Calu3 (cell line): Measurements from ENCODE around the gene PDK3. TPM values are rescaled to one million over a fixed set of nuclear protein-coding genes. Genes with fewer than 3 reads are reported as not detected.

ENCODE experiments used
- BruUV-seq: library from RNA; stranded (reverse); fragments of 400-500 nt; replicated peaks from 2 replicates; lab custom pipeline; 2021; lab: Mats Ljungman, UMichigan
- CTCF ChIA-PET: fragments of 300-600 bp; sonication (Branson Sonifier 250); formaldehyde crosslinking; loops from one replicate; lab custom pipeline; 2022; ENCODE audit warnings: antibody characterized with exemption; lab: Charles Lee
- DNase-seq: peaks from one replicate; pipeline ENCODE4 v3.0.0; 2022
- H3K27ac Mint-ChIP-seq: one replicate; pipeline ENCODE4 v1.8.0; 2022; ENCODE audit warnings: mixed read lengths; ENCODE audit not compliant: unreplicated experiment
- H3K27me3 Mint-ChIP-seq: one replicate; pipeline ENCODE4 v1.8.0; 2022; ENCODE audit warnings: mixed read lengths; ENCODE audit not compliant: unreplicated experiment
- H3K36me3 Mint-ChIP-seq: one replicate; pipeline ENCODE4 v1.8.0; 2022; ENCODE audit warnings: mild to moderate bottlenecking, moderate library complexity, mixed read lengths; ENCODE audit not compliant: insufficient read depth, unreplicated experiment
- H3K4me1 Mint-ChIP-seq: one replicate; pipeline ENCODE4 v1.8.0; 2022; ENCODE audit warnings: mild to moderate bottlenecking, low read depth, mixed read lengths; ENCODE audit not compliant: unreplicated experiment
- H3K4me3 Mint-ChIP-seq: one replicate; pipeline ENCODE4 v1.8.0; 2022; ENCODE audit warnings: mild to moderate bottlenecking, low read depth, moderate library complexity, mixed read lengths; ENCODE audit not compliant: unreplicated experiment
- H3K9me3 Mint-ChIP-seq: one replicate; pipeline ENCODE4 v1.8.0; 2022; ENCODE audit warnings: low read depth, mixed read lengths; ENCODE audit not compliant: unreplicated experiment
- CTCF ChIP-seq: fragments of 200-600 bp; IDR thresholded peaks from one replicate; pipeline ENCODE4 v1.8.0; 2022; ENCODE audit warnings: antibody characterized with exemption; ENCODE audit not compliant: unreplicated experiment
- intact Hi-C: fragments of 100-400 bp; cut with micrococcal nuclease; formaldehyde crosslinking; loops from one replicate; pipeline ENCODE4 v1.10.0; 2022; ENCODE audit not compliant: unreplicated experiment
- total RNA-seq: library from RNA; stranded (reverse); gene quantifications from 2 replicates; pipeline ENCODE4 v1.2.3, GENCODE V29; 2022

PDK3 gene
- total RNA-seq, 1 experiment from 2014 or later, result 13.7 TPM

DNA sequence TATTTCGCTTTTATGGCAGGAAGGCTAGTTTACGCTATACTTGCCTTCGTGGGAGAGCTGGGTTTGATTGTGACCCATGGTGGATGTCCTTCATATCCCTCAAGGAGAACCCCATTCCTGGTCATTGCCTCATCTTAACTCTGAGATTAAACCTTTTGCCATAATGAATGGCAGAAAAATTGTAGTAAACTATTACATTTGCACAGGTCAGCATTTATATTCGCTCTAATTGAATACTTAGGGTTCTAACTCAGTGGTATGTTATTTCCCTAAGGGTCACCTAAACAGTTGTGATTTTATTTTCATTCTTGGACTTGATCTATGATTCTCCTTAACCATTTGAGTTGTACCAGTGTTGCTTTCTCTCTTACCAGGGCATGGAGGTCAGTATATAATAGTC is 13.4 kb downstream of the PDK3 start:
- H3K4me1 Mint-ChIP-seq, result no peaks in the 10 kb centered on the region
- CTCF ChIA-PET, result no interaction called here
- no peak for TF ChIP-seq CTCF
- intact Hi-C loops, result no loop called here
- BruUV-seq, result no TSS peak
- H3K4me3 Mint-ChIP-seq, result no peak overlapping the region
- peak overlapping the region; percentile 34 for H3K27ac Mint-ChIP-seq
- peaks cover 2% of the 10 kb centered on the region for H3K9me3 Mint-ChIP-seq
- H3K36me3 Mint-ChIP-seq, result no peaks in the 10 kb centered on the region
- DNase-seq, result no peak
- no peaks in the 10 kb centered on the region for H3K27me3 Mint-ChIP-seq

GRCh38 chrX:24479924-24480323 is 14.8 kb downstream of the PDK3 start:
- DNase-seq, result peak; percentile 47

GRCh38 chrX:24480400-24480865 is 15.3 kb downstream of the PDK3 start:
- CTCF ChIA-PET, result no interaction called here
- H3K36me3 Mint-ChIP-seq, result no peaks in the 10 kb centered on the region
- TF ChIP-seq CTCF, result no peak
- peaks cover 2% of the 10 kb centered on the region for H3K4me1 Mint-ChIP-seq
- no TSS peak for BruUV-seq
- H3K9me3 Mint-ChIP-seq, result peaks cover 2% of the 10 kb centered on the region
- H3K27me3 Mint-ChIP-seq, result no peaks in the 10 kb centered on the region
- H3K27ac Mint-ChIP-seq, result peak overlapping the region; percentile 64
- H3K4me3 Mint-ChIP-seq, result peak overlapping the region; percentile 66
- intact Hi-C loops, result no loop called here
- DNase-seq, result no peak

More at GRCh38 chrX:24479924-24480323, 14.8 kb downstream of the PDK3 start:
- Mint-ChIP-seq H3K4me3 (peak overlapping the region; percentile 66), H3K27me3 (no peaks in the 10 kb centered on the region), H3K27ac (peak overlapping the region; percentile 64), H3K36me3 (no peaks in the 10 kb centered on the region), H3K9me3 (peaks cover 2% of the 10 kb centered on the region), H3K4me1 (no peaks in the 10 kb centered on the region)
- intact Hi-C loops, result no loop called here
- BruUV-seq, result no TSS peak
- no peak for TF ChIP-seq CTCF
- CTCF ChIA-PET, result interaction anchor here (0.7 kb wide), 1 partner anchor 14 kb away, joined by 3 read pairs; no protein-coding TSS in a partner anchor

- CTCF ChIA-PET, result no interaction called here
- Mint-ChIP-seq H3K4me3 (no peak overlapping the region), H3K27ac (no peak overlapping the region), H3K9me3 (peaks cover 2% of the 10 kb centered on the region), H3K4me1 (peaks cover 17% of the 10 kb centered on the region), H3K27me3 (no peaks in the 10 kb centered on the region), H3K36me3 (no peaks in the 10 kb centered on the region)
- no TSS peak for BruUV-seq
- intact Hi-C loops, result no loop called here
- DNase-seq, result no peak
- no peak for TF ChIP-seq CTCF
These were observed 17.8 kb downstream of the PDK3 start for GRCh38 chrX:24482823-24483415.
